GM23338 (cell line): Measurements from ENCODE around the gene RNF166. TPM values are rescaled to one million over a fixed set of nuclear protein-coding genes. Genes with fewer than 3 reads are reported as not detected.

Experiments used
- ATAC-seq: fragments of 200-7000 bp; cut with Tn5 transposase; 3 replicates; pipeline ENCODE4 v1.9.1; 2020
- DNase-seq: peaks from one replicate; pipeline ENCODE4 v3.0.0-alpha.2; 2015; ENCODE audit warnings: low spot score
- H2AFZ ChIP-seq: fragments of 200-600 bp; sonication (generic); 2 replicates; pipeline ENCODE4 v1.8.0; 2016; ENCODE audit warnings: antibody characterized with exemption, mild to moderate bottlenecking, moderate library complexity
- H3F3A ChIP-seq: fragments of 200-600 bp; sonication (generic); replicated peaks from 2 replicates; pipeline ENCODE4 v1.8.0; 2017; ENCODE audit warnings: antibody characterized with exemption, mixed run types, low read depth
- H3K27ac ChIP-seq: fragments of 200-600 bp; sonication (generic); 2 replicates; pipeline ENCODE4 v1.6.1; 2016; ENCODE audit warnings: low read depth
- H3K27me3 ChIP-seq: fragments of 200-600 bp; sonication (generic); 2 replicates; pipeline ENCODE4 v1.8.0; 2016; ENCODE audit warnings: mild to moderate bottlenecking, mixed run types, moderate library complexity; ENCODE audit not compliant: insufficient read depth
- H3K36me3 ChIP-seq: fragments of 200-600 bp; sonication (generic); 2 replicates; pipeline ENCODE4 v1.8.0; 2016; ENCODE audit warnings: mild to moderate bottlenecking; ENCODE audit not compliant: insufficient read depth
- H3K4me1 ChIP-seq: fragments of 200-600 bp; sonication (generic); 2 replicates; pipeline ENCODE4 v1.8.0; 2016; ENCODE audit warnings: mild to moderate bottlenecking, moderate library complexity; ENCODE audit not compliant: insufficient read depth
- H3K4me2 ChIP-seq: fragments of 200-600 bp; sonication (generic); 2 replicates; pipeline ENCODE4 v1.7.1; 2017; ENCODE audit warnings: mixed run types
- H3K4me3 ChIP-seq: fragments of 200-600 bp; sonication (generic); 2 replicates; pipeline ENCODE4 v1.6.1; 2016; ENCODE audit warnings: mixed run types
- H3K79me2 ChIP-seq: fragments of 200-600 bp; sonication (generic); replicated peaks from 2 replicates; pipeline ENCODE4 v1.8.0; 2017; ENCODE audit warnings: mild to moderate bottlenecking; ENCODE audit not compliant: insufficient read depth
- H3K9me2 ChIP-seq: fragments of 200-600 bp; sonication (generic); 2 replicates; pipeline ENCODE4 v1.8.0; 2017; ENCODE audit not compliant: insufficient read depth
- H4K20me1 ChIP-seq: fragments of 200-600 bp; sonication (generic); replicated peaks from 2 replicates; pipeline ENCODE4 v1.8.0; 2017; ENCODE audit warnings: mild to moderate bottlenecking; ENCODE audit not compliant: insufficient read depth
- H3K27ac Mint-ChIP-seq: 2 replicates; pipeline ENCODE4 v1.8.0; 2020; ENCODE audit warnings: inconsistent platforms, mild to moderate bottlenecking, moderate library complexity, mixed read lengths
- H3K27me3 Mint-ChIP-seq: 3 replicates; pipeline ENCODE4 v1.8.0; 2022; ENCODE audit warnings: low read depth, mild to moderate bottlenecking, moderate library complexity, mixed read lengths, inconsistent platforms; ENCODE audit not compliant: insufficient read depth, poor library complexity
- H3K36me3 Mint-ChIP-seq: 3 replicates; pipeline ENCODE4 v1.8.0; 2021; ENCODE audit warnings: low read depth, mild to moderate bottlenecking, inconsistent platforms, moderate library complexity, mixed read lengths
- H3K4me1 Mint-ChIP-seq: 3 replicates; pipeline ENCODE4 v1.8.0; 2020; ENCODE audit warnings: mild to moderate bottlenecking, inconsistent platforms, mixed read lengths
- H3K4me3 Mint-ChIP-seq: 3 replicates; pipeline ENCODE4 v1.8.0; 2021; ENCODE audit warnings: moderate library complexity, mild to moderate bottlenecking, inconsistent platforms, mixed read lengths
- H3K9me3 Mint-ChIP-seq: 3 replicates; pipeline ENCODE4 v1.8.0; 2020; ENCODE audit warnings: moderate library complexity, mild to moderate bottlenecking, inconsistent platforms, mixed read lengths
- CREB1 ChIP-seq: fragments of 250-450 bp; sonication (Bioruptor Pico); IDR thresholded peaks from 2 replicates; pipeline ENCODE4 v1.5.0; 2020; ENCODE audit warnings: low read depth, mild to moderate bottlenecking, moderate library complexity
- CTCF ChIP-seq, 2 experiments: fragments of 200-600 bp in 1 of 2; sonication (generic) in 1 of 2; conservative IDR thresholded peaks; 2 replicates each; pipeline versions ENCODE4 v1.5.1 to v1.6.1; 2016 to 2017; ENCODE audit warnings: antibody characterized with exemption in 2 of 2, low read depth in 2 of 2, mild to moderate bottlenecking in 2 of 2, moderate library complexity in 1 of 2
- EZH2 ChIP-seq: fragments of 200-600 bp; sonication (generic); IDR thresholded peaks from one replicate; pipeline ENCODE4 v1.8.0; 2017; ENCODE audit warnings: antibody characterized with exemption, mild to moderate bottlenecking, low read depth; ENCODE audit not compliant: unreplicated experiment
- JUNB ChIP-seq: IDR thresholded peaks from one replicate; pipeline ENCODE4 v1.6.1; 2016; ENCODE audit warnings: antibody characterized with exemption; ENCODE audit not compliant: unreplicated experiment
- POLR2AphosphoS5 ChIP-seq: IDR thresholded peaks from 2 replicates; pipeline ENCODE4 v1.6.1; 2016; ENCODE audit warnings: antibody characterized with exemption, low read depth
- REST ChIP-seq: IDR thresholded peaks from one replicate; pipeline ENCODE4 v1.6.1; 2018; ENCODE audit warnings: antibody characterized with exemption; ENCODE audit not compliant: unreplicated experiment
- ZNF114 ChIP-seq: fragments of 250-450 bp; sonication (Bioruptor Pico); IDR thresholded peaks from 2 replicates; pipeline ENCODE4 v1.5.0; 2020; ENCODE audit warnings: mild to moderate bottlenecking, moderate library complexity
- ZNF331 ChIP-seq: fragments of 250-450 bp; sonication (Bioruptor Pico); IDR thresholded peaks from 2 replicates; pipeline ENCODE4 v1.5.0; 2020; ENCODE audit warnings: low read depth, mild to moderate bottlenecking, moderate library complexity
- ZNF462 ChIP-seq: fragments of 250-450 bp; sonication (Bioruptor Pico); IDR thresholded peaks from 2 replicates; pipeline ENCODE4 v1.5.0; 2020; ENCODE audit warnings: mild to moderate bottlenecking, moderate library complexity
- polyA plus RNA-seq: library from polyadenylated mRNA; unstranded; fragments of >200 nt; fragmentation: Nextera tagmentation; extraction: Ambion mirVana; gene quantifications from 2 replicates; pipeline ENCODE4 v1.2.1, GENCODE V29; 2016
- total RNA-seq: library from RNA; depleted of rRNA; stranded (reverse); fragments of >200 nt; shearing (Covaris generic); gene quantifications from 2 replicates; pipeline ENCODE4 v1.2.3, GENCODE V29; 2014

The RNF166 gene
- total and polyA plus RNA-seq, 2 experiments from 2014 or later: 24.9 to 43.4 TPM

- Histone ChIP-seq H3K27ac (no peak overlapping the region), H3K4me1 (no peaks in the 10 kb centered on the region), H3K4me3 (no peak overlapping the region), H3K36me3 (no peaks in the 10 kb centered on the region), H3K9me2 (no peaks in the 10 kb centered on the region), H2AFZ (no peak overlapping the region), H3K4me2 (no peak overlapping the region), H3K79me2 (no peaks in the 10 kb centered on the region), H4K20me1 (no peaks in the 10 kb centered on the region), H3F3A (no peaks in the 10 kb centered on the region), H3K27me3 (no peaks in the 10 kb centered on the region)
- no peak overlapping the region for H3K4me3 Mint-ChIP-seq
- ATAC-seq (no peak), DNase-seq (no peak)
- H3K36me3 Mint-ChIP-seq: peaks cover 22% of the 10 kb centered on the region
- no peaks in the 10 kb centered on the region for H3K9me3 Mint-ChIP-seq
- H3K27ac Mint-ChIP-seq: no peak overlapping the region
- TF ChIP-seq CTCF (conservative IDR thresholded peaks at IDR 0.05; ENCODE audit: low read depth in 2 of 2): no peak
- TF ChIP-seq POLR2AphosphoS5: no peak
- TF ChIP-seq REST: no peak
- TF ChIP-seq JUNB: no peak
- TF ChIP-seq ZNF331 (CRISPR knock-in tag): no peak
- TF ChIP-seq EZH2: no peak
- no peak for TF ChIP-seq ZNF462 (CRISPR knock-in tag)
- TF ChIP-seq CREB1 (CRISPR knock-in tag): no peak
- no peak for TF ChIP-seq ZNF114 (CRISPR knock-in tag)
- H3K4me1 Mint-ChIP-seq: no peaks in the 10 kb centered on the region
- peaks cover 12% of the 10 kb centered on the region for H3K27me3 Mint-ChIP-seq
These were observed 15.9 kb upstream of the RNF166 start for GRCh38 chr16:88721815-88722755.
